Ammon's horn (tissue), 1 donor: ENCODE data around the gene KCNAB1.

ENCODE experiments used
- DNase-seq: peaks from one replicate; pipeline ENCODE4 v3.0.0-alpha.2; 2016; ENCODE audit warnings: low spot score

The KCNAB1 gene

GRCh38 chr3:156492801-156493261, 372.5 kb downstream of the KCNAB1 start:
- DNase-seq: no peak

GRCh38 chr3:156493887-156494286, 373.5 kb downstream of the KCNAB1 start:
- DNase-seq: no peak

GRCh38 chr3:156495816-156496215, 375.4 kb downstream of the KCNAB1 start:
- DNase-seq: no peak

GRCh38 chr3:156497326-156497725, 376.9 kb downstream of the KCNAB1 start:
- no peak for DNase-seq

GRCh38 chr3:156498307-156498706, 377.9 kb downstream of the KCNAB1 start:
- DNase-seq: no peak

GRCh38 chr3:156507285-156507684, 386.9 kb downstream of the KCNAB1 start:
- no peak for DNase-seq

- peak; percentile 63 for DNase-seq
These were observed 389.1 kb downstream of the KCNAB1 start for GRCh38 chr3:156509189-156510174.

GRCh38 chr3:156511987-156512677, 391.8 kb downstream of the KCNAB1 start:
- peak; percentile 36 for DNase-seq

GRCh38 chr3:156513619-156514018, 393.2 kb downstream of the KCNAB1 start:
- no peak for DNase-seq

- no peak for DNase-seq
These were observed 395.9 kb downstream of the KCNAB1 start for GRCh38 chr3:156516284-156516683.

- no peak for DNase-seq
These were observed 396.6 kb downstream of the KCNAB1 start for GRCh38 chr3:156516961-156517360.

GRCh38 chr3:156518726-156519125, 398.3 kb downstream of the KCNAB1 start:
- DNase-seq: no peak

GRCh38 chr3:156519758-156520162, 399.4 kb downstream of the KCNAB1 start:
- DNase-seq: no peak

GRCh38 chr3:156522673-156523072, 402.3 kb downstream of the KCNAB1 start:
- DNase-seq: no peak

GRCh38 chr3:156525808-156526207, 405.4 kb downstream of the KCNAB1 start:
- no peak for DNase-seq

- no peak for DNase-seq
These were observed 406.7 kb downstream of the KCNAB1 start for GRCh38 chr3:156527060-156527459.

GRCh38 chr3:156530980-156531379, 410.6 kb downstream of the KCNAB1 start:
- peak; percentile 21 for DNase-seq

- no peak for DNase-seq
These were observed 412.4 kb downstream of the KCNAB1 start for GRCh38 chr3:156532730-156533129.

GRCh38 chr3:156533205-156533604, 412.8 kb downstream of the KCNAB1 start:
- no peak for DNase-seq

GRCh38 chr3:156535162-156535627, 414.8 kb downstream of the KCNAB1 start:
- peak; percentile 81 for DNase-seq

- no peak for DNase-seq
These were observed 415.4 kb downstream of the KCNAB1 start for GRCh38 chr3:156535798-156536197.

- DNase-seq: no peak
These were observed 416.3 kb downstream of the KCNAB1 start for GRCh38 chr3:156536524-156537316.
